H1 (cell line): ENCODE data around the gene TYW1B. TPM values are rescaled to one million over a fixed set of nuclear protein-coding genes. Genes with fewer than 3 reads are reported as not detected.
"Not testable (repeated sequence)": the region's sequence is repeated elsewhere in the genome, so short reads cannot be mapped to it uniquely, and the experiment has no call there.

Experiments used
- CTCF ChIA-PET: fragments of 300-600 bp; sonication (Branson Sonifier 250); formaldehyde crosslinking; loops from one replicate; lab custom pipeline; 2021; ENCODE audit not compliant: partially characterized antibody; lab: Charles Lee
- POLR2A ChIA-PET: fragments of 300-600 bp; sonication (Branson Sonifier 250); formaldehyde crosslinking; loops from one replicate; lab custom pipeline; 2021; ENCODE audit warnings: inconsistent platforms; ENCODE audit not compliant: partially characterized antibody; lab: Charles Lee
- DNase-seq, 2 experiments: peaks; one replicate each; pipeline versions ENCODE4 v3.0.0 to v3.0.0-alpha.2; 2010 to 2022; ENCODE audit warnings: low spot score in 2 of 2, low read depth in 1 of 2, mixed read lengths in 1 of 2
- FAIRE-seq: peaks from 2 replicates; lab custom pipeline; 2011; peaks lifted over from hg19 to GRCh38; lab: Jason Lieb, UNC
- H2AFZ ChIP-seq: 2 replicates; pipeline ENCODE4 v1.8.1; 2012; ENCODE audit warnings: low read length, inconsistent platforms
- H2AK5ac ChIP-seq: 2 replicates; pipeline ENCODE4 v1.6.1; 2013; ENCODE audit warnings: low read depth, low read length
- H2BK120ac ChIP-seq: replicated peaks from 2 replicates; pipeline ENCODE3; 2013; ENCODE audit warnings: low read depth, low read length, inconsistent platforms
- H2BK12ac ChIP-seq: 2 replicates; pipeline ENCODE4 v1.6.1; 2013; ENCODE audit warnings: low read depth, low read length
- H2BK15ac ChIP-seq: 2 replicates; pipeline ENCODE4 v1.6.1; 2013; ENCODE audit warnings: low read length
- H2BK20ac ChIP-seq: 2 replicates; pipeline ENCODE4 v1.6.1; 2013; ENCODE audit warnings: low read length
- H2BK5ac ChIP-seq: 2 replicates; pipeline ENCODE4 v1.6.1; 2013; ENCODE audit warnings: low read depth, low read length
- H3K14ac ChIP-seq: 2 replicates; pipeline ENCODE4 v1.6.1; 2013; ENCODE audit warnings: inconsistent platforms; ENCODE audit not compliant: insufficient read length
- H3K18ac ChIP-seq: 2 replicates; pipeline ENCODE4 v1.6.1; 2013; ENCODE audit warnings: low read length; ENCODE audit errors: extremely low read depth
- H3K23ac ChIP-seq: 2 replicates; pipeline ENCODE4 v1.6.1; 2013; ENCODE audit warnings: inconsistent platforms; ENCODE audit not compliant: insufficient read length
- H3K23me2 ChIP-seq: 2 replicates; pipeline ENCODE4 v1.6.1; 2013; ENCODE audit warnings: low read depth, low read length
- H3K27ac ChIP-seq: 2 replicates; pipeline ENCODE4 v1.6.1; 2011; ENCODE audit warnings: low read depth, low read length, inconsistent platforms
- H3K27me3 ChIP-seq, 4 experiments: replicated peaks in 1 of 4; 1 replicate in 1 of 4; 2 replicates in 3 of 4; pipeline versions ENCODE4 v1.6.1 to v1.8.1; 2011 to 2013; ENCODE audit warnings: low read length in 3 of 4, mild to moderate bottlenecking in 3 of 4, inconsistent platforms in 2 of 4, mixed read lengths in 2 of 4, moderate library complexity in 1 of 4; ENCODE audit not compliant: control insufficient read depth in 3 of 4, insufficient read depth in 3 of 4; ENCODE audit errors: extremely low read depth in 1 of 4
- H3K36me3 ChIP-seq, 4 experiments: 2 replicates each; pipeline versions ENCODE4 v1.6.1 to v1.8.1; 2011 to 2013; ENCODE audit warnings: mild to moderate bottlenecking in 4 of 4, low read length in 3 of 4, moderate library complexity in 2 of 4, control low read depth in 1 of 4, inconsistent platforms in 1 of 4; ENCODE audit not compliant: insufficient read depth in 4 of 4, control insufficient read depth in 2 of 4
- H3K4ac ChIP-seq: replicated peaks from 2 replicates; pipeline ENCODE3; 2013; ENCODE audit warnings: low read length, low read depth, mixed read lengths, inconsistent platforms; ENCODE audit not compliant: insufficient read length
- H3K4me1 ChIP-seq, 4 experiments: replicated peaks in 1 of 4; 1 replicate in 1 of 4; 2 replicates in 3 of 4; pipeline versions ENCODE4 v1.6.1 to v1.8.1; 2011 to 2013; ENCODE audit warnings: low read length in 3 of 4, inconsistent platforms in 2 of 4, mixed read lengths in 1 of 4; ENCODE audit not compliant: insufficient read depth in 4 of 4, control insufficient read depth in 3 of 4
- H3K4me2 ChIP-seq, 2 experiments: 2 replicates each; pipeline versions ENCODE4 v1.6.1 to v1.8.1; 2011 to 2013; ENCODE audit warnings: low read depth in 2 of 2, low read length in 2 of 2, control low read depth in 1 of 2, inconsistent platforms in 1 of 2, mild to moderate bottlenecking in 1 of 2; ENCODE audit not compliant: insufficient read depth in 1 of 2
- H3K4me3 ChIP-seq, 4 experiments: fragments of 200-600, 300-600 bp in 1 of 4; sonication (generic), shearing (Covaris generic), sonication (Bioruptor Twin) in 1 of 4; 2 replicates each; pipeline versions ENCODE4 v1.5.1 to v1.8.1; 2011 to 2016; ENCODE audit warnings: low read length in 4 of 4, low read depth in 3 of 4, control low read depth in 2 of 4, inconsistent platforms in 2 of 4, mild to moderate bottlenecking in 2 of 4, mixed read lengths in 1 of 4, moderate library complexity in 1 of 4; ENCODE audit not compliant: insufficient read depth in 2 of 4; ENCODE audit errors: extremely low read depth in 1 of 4
- H3K56ac ChIP-seq: replicated peaks from 2 replicates; pipeline ENCODE3; 2013; ENCODE audit warnings: low read depth, mild to moderate bottlenecking, mixed read lengths, low read length, inconsistent platforms; ENCODE audit not compliant: insufficient read length
- H3K79me1 ChIP-seq: 2 replicates; pipeline ENCODE4 v1.6.1; 2013; ENCODE audit warnings: low read depth, low read length, control low read depth
- H3K79me2 ChIP-seq, 2 experiments: 2 replicates each; pipeline versions ENCODE4 v1.6.1 to v1.8.1; 2012 to 2013; ENCODE audit warnings: low read length in 2 of 2, mild to moderate bottlenecking in 2 of 2, inconsistent platforms in 1 of 2; ENCODE audit not compliant: insufficient read depth in 2 of 2, control insufficient read depth in 1 of 2
- H3K9ac ChIP-seq, 4 experiments: replicated peaks in 1 of 4; 1 replicate in 1 of 4; 2 replicates in 3 of 4; pipeline versions ENCODE4 v1.6.1 to v1.8.1; 2011 to 2013; ENCODE audit warnings: low read depth in 3 of 4, low read length in 3 of 4, control low read depth in 2 of 4, mild to moderate bottlenecking in 2 of 4, moderate library complexity in 2 of 4, inconsistent platforms in 1 of 4; ENCODE audit errors: extremely low read depth in 1 of 4
- H3K9me3 ChIP-seq, 2 experiments: 2 replicates each; pipeline versions ENCODE4 v1.6.1 to v1.8.1; 2012 to 2013; ENCODE audit warnings: mild to moderate bottlenecking in 2 of 2, moderate library complexity in 2 of 2, control low read depth in 1 of 2, inconsistent platforms in 1 of 2, low read depth in 1 of 2, low read length in 1 of 2, mixed read lengths in 1 of 2; ENCODE audit not compliant: insufficient read depth in 2 of 2
- H4K20me1 ChIP-seq, 2 experiments: replicated peaks in 1 of 2; 2 replicates each; pipeline versions ENCODE3 to v1.8.1; 2011 to 2013; ENCODE audit warnings: inconsistent platforms in 2 of 2, low read length in 2 of 2, mild to moderate bottlenecking in 1 of 2; ENCODE audit not compliant: insufficient read depth in 2 of 2, control insufficient read depth in 1 of 2
- H4K5ac ChIP-seq: 2 replicates; pipeline ENCODE4 v1.6.1; 2013; ENCODE audit warnings: low read length, low read depth, mixed read lengths, inconsistent platforms; ENCODE audit not compliant: insufficient read length
- H4K8ac ChIP-seq: 2 replicates; pipeline ENCODE4 v1.8.0; 2013; ENCODE audit warnings: mild to moderate bottlenecking, moderate library complexity, low read length, inconsistent platforms; ENCODE audit not compliant: insufficient read depth; ENCODE audit errors: extremely low read depth
- H4K91ac ChIP-seq: replicated peaks from 2 replicates; pipeline ENCODE3; 2013; ENCODE audit warnings: low read length, mixed read lengths, inconsistent platforms; ENCODE audit not compliant: insufficient read length
- WGBS, 2 experiments: shearing (Covaris generic) in 1 of 2; methylation state at CpG; one replicate each; pipeline versions ENCODE4 v1.1.6 to v1.1.7; 2013 to 2015; ENCODE audit warnings: low lambda C conversion rate in 2 of 2, mixed read lengths in 2 of 2, inconsistent platforms in 1 of 2, low coverage in 1 of 2, missing lambda C conversion rate in 1 of 2; ENCODE audit not compliant: insufficient replicate concordance in 2 of 2, insufficient coverage in 1 of 2, insufficient read length in 1 of 2; ENCODE audit errors: extremely low coverage in 1 of 2, missing lambda C conversion rate in 1 of 2; 5-methylcytosine and 5-hydroxymethylcytosine counted together
- polyA plus RNA-seq, 7 experiments: library from polyadenylated mRNA; depleted of rRNA in 3 of 7; stranded (reverse) in 5 of 7; unstranded in 2 of 7; fragments of >200 nt in 5 of 7; fragments of 200-250 nt in 2 of 7; gene quantifications; 1 replicate in 5 of 7; 2 replicates in 1 of 7; 4 replicates in 1 of 7; pipeline versions ENCODE4 v1.2.1 to v1.2.3, GENCODE V29; 2011 to 2013; ENCODE audit warnings: missing spikeins in 2 of 7, mixed read lengths in 2 of 7
- total RNA-seq: library from RNA; stranded (reverse); fragmentation: NEBNext Ultra II Directional; extraction: Animal tissue kit (Norgen Biotek cat#: 25700); gene quantifications from 2 replicates; pipeline ENCODE4 v1.2.1, GENCODE V29; 2021

TYW1B gene
- total and polyA plus RNA-seq, 2 of the 8 experiments (the other 6 are each of a cell fraction or from before 2014, with no cell fraction given), result 6.8 to 12.6 TPM

DNA sequence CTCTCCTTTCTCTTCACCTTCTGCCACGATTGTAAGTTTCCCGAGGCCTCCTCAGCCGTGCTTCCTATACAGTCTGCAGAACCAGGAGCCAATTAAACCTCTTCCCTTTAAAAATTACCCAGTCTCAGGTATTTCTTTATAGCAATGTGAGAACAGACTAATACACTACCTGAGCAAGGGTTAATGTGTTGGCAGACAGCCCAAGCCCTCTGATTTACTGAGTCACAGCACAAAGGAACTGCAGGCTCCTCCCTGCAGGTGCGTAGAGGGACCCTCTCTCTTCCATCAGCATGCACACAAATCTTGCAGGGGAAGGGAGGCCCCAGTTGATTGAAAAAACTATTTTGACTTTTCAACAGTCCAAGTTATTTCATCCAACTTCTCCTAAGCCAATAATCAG lies 271.3 kb downstream of the TYW1B start:
- H3K9me3 ChIP-seq, H3K23ac ChIP-seq, H4K91ac ChIP-seq, POLR2A ChIA-PET, H2BK5ac ChIP-seq, H3K9ac ChIP-seq, H2AK5ac ChIP-seq, H4K8ac ChIP-seq, H3K4ac ChIP-seq, H3K4me1 ChIP-seq, H3K36me3 ChIP-seq, CTCF ChIA-PET, H4K20me1 ChIP-seq, H3K27ac ChIP-seq, H3K4me2 ChIP-seq, H2BK20ac ChIP-seq, H3K79me1 ChIP-seq, H3K23me2 ChIP-seq, H3K79me2 ChIP-seq, H3K14ac ChIP-seq, DNase-seq, H3K4me3 ChIP-seq, H3K27me3 ChIP-seq, H3K18ac ChIP-seq, H2BK12ac ChIP-seq, H4K5ac ChIP-seq, H2BK120ac ChIP-seq, FAIRE-seq, H3K56ac ChIP-seq, H2AFZ ChIP-seq, H2BK15ac ChIP-seq: not testable (repeated sequence)
- 67% methylated on average over 2 of the region's 4 CpGs; no CpG with 5 or more reads in 1 of the 2 experiments for WGBS, 2 experiments

- H4K91ac ChIP-seq, DNase-seq, H2AFZ ChIP-seq, H3K4me1 ChIP-seq, H4K8ac ChIP-seq, H3K27ac ChIP-seq, H3K23me2 ChIP-seq, H3K79me2 ChIP-seq, H3K56ac ChIP-seq, H3K79me1 ChIP-seq, H2BK12ac ChIP-seq, H3K9ac ChIP-seq, H3K4ac ChIP-seq, H2BK15ac ChIP-seq, H3K23ac ChIP-seq, H3K4me2 ChIP-seq, POLR2A ChIA-PET, FAIRE-seq, H3K36me3 ChIP-seq, H3K27me3 ChIP-seq, H3K18ac ChIP-seq, H2AK5ac ChIP-seq, H3K4me3 ChIP-seq, H2BK20ac ChIP-seq, H3K14ac ChIP-seq, H4K20me1 ChIP-seq, H2BK120ac ChIP-seq, H3K9me3 ChIP-seq, H4K5ac ChIP-seq, H2BK5ac ChIP-seq: not testable (repeated sequence)
- WGBS, 2 experiments, result 61% methylated on average over 3 of the region's 6 CpGs; no CpG with 5 or more reads in 1 of the 2 experiments
- CTCF ChIA-PET, result interaction anchor here (0.6 kb wide), 1 partner anchor 306 kb away, joined by 3 read pairs; no protein-coding TSS in a partner anchor
These were observed 272.8 kb downstream of the TYW1B start for GRCh38 chr7:72555238-72555637.
